Natural killer cell (primary cell): ENCODE results near the gene ARMC5. TPM values are rescaled to one million over a fixed set of nuclear protein-coding genes. Genes with fewer than 3 reads are reported as not detected.

Experiments used
- ATAC-seq, 3 donors: fragments of 150-1000 bp in 2 of 3; fragments of 200-7000 bp in 1 of 3; cut with Tn5 transposase; 1 replicate in 1 of 3; 2 replicates in 2 of 3; pipeline ENCODE4 v1.10.0; 2021; ENCODE audit warnings: mild to moderate bottlenecking in 2 of 3, moderate library complexity in 2 of 3
- DNase-seq, 2 donors: peaks; one replicate each; pipeline versions ENCODE4 v3.0.0 to v3.0.0-alpha.2; 2013 to 2021; ENCODE audit warnings: mixed read lengths in 1 of 2
- H3K27ac ChIP-seq: one replicate; pipeline ENCODE4 v1.5.1; 2013; ENCODE audit warnings: mild to moderate bottlenecking, low read length
- H3K27me3 ChIP-seq: one replicate; pipeline ENCODE4 v1.6.1; 2013; ENCODE audit warnings: low read length; ENCODE audit not compliant: control insufficient read depth, insufficient read depth
- H3K36me3 ChIP-seq: one replicate; pipeline ENCODE4 v1.6.1; 2013; ENCODE audit warnings: low read length; ENCODE audit not compliant: control insufficient read depth, insufficient read depth
- H3K4me1 ChIP-seq: one replicate; pipeline ENCODE4 v1.6.1; 2013; ENCODE audit warnings: low read length; ENCODE audit not compliant: control insufficient read depth, insufficient read depth
- H3K4me3 ChIP-seq: one replicate; pipeline ENCODE4 v1.5.1; 2013; ENCODE audit warnings: low read length
- H3K9me3 ChIP-seq: one replicate; pipeline ENCODE4 v1.6.1; 2013; ENCODE audit warnings: low read length; ENCODE audit not compliant: control insufficient read depth, insufficient read depth
- H3K27ac Mint-ChIP-seq, 2 donors: one replicate each; pipeline ENCODE4 v1.8.0; 2022; ENCODE audit warnings: mild to moderate bottlenecking in 2 of 2, mixed read lengths in 2 of 2, moderate library complexity in 1 of 2
- H3K27me3 Mint-ChIP-seq, 2 donors: one replicate each; pipeline ENCODE4 v1.8.0; 2022; ENCODE audit warnings: low read depth in 2 of 2, mixed read lengths in 2 of 2
- H3K36me3 Mint-ChIP-seq: one replicate; pipeline ENCODE4 v1.8.0; 2022; ENCODE audit warnings: mixed read lengths
- H3K4me1 Mint-ChIP-seq, 2 donors: one replicate each; pipeline ENCODE4 v1.8.0; 2022; ENCODE audit warnings: mixed read lengths in 2 of 2
- H3K4me3 Mint-ChIP-seq: one replicate; pipeline ENCODE4 v1.8.0; 2022; ENCODE audit warnings: mild to moderate bottlenecking, moderate library complexity, mixed read lengths
- H3K9me3 Mint-ChIP-seq, 2 donors: one replicate each; pipeline ENCODE4 v1.8.0; 2022; ENCODE audit warnings: mixed read lengths in 2 of 2
- CTCF ChIP-seq: fragments of 200-600 bp; IDR thresholded peaks from one replicate; pipeline ENCODE4 v1.8.0; 2022; ENCODE audit warnings: antibody characterized with exemption
- WGBS: methylation state at CpG from one replicate; pipeline ENCODE4 v1.1.7; 2013; ENCODE audit warnings: missing lambda C conversion rate; ENCODE audit not compliant: insufficient coverage; 5-methylcytosine and 5-hydroxymethylcytosine counted together
- intact Hi-C: fragments of 100-400 bp; cut with micrococcal nuclease; formaldehyde crosslinking; loops from one replicate; pipeline ENCODE4 v1.14.2; 2022
- total RNA-seq, 4 donors: library from RNA; stranded (reverse); fragments of 120-200 nt in 1 of 4; gene quantifications; one replicate each; pipeline versions ENCODE4 v1.2.3 to v1.2.4, GENCODE V29; 2013 to 2022

ARMC5 gene
- total RNA-seq, 3 donors from 2014 or later (not counting 1 experiment from before 2014, with no cell fraction given) = 10.4 to 22.8 (median 16.6) TPM

- Histone ChIP-seq H3K4me3 (no peak overlapping the region), H3K27ac (no peak overlapping the region), H3K9me3 (no peaks in the 10 kb centered on the region), H3K36me3 (no peaks in the 10 kb centered on the region), H3K27me3 (no peaks in the 10 kb centered on the region), H3K4me1 (peaks cover 44% of the 10 kb centered on the region)
- Mint-ChIP-seq H3K9me3 (no peaks in the 10 kb centered on the region), H3K36me3 (no peaks in the 10 kb centered on the region), H3K4me1 (peaks cover 26 to 37% of the 10 kb centered on the region in 2 donors), H3K4me3 (peak overlapping the region; percentile 6), H3K27ac (no peak overlapping the region), H3K27me3 (no peaks in the 10 kb centered on the region)
- intact Hi-C loops = no loop called here
- ATAC-seq = no peak
- WGBS = 25% methylated on average over 1 of the region's 1 CpG
- no peak for DNase-seq
- TF ChIP-seq CTCF = no peak
Measured at GRCh38 chr16:31429314-31429713, 30.0 kb upstream of the ARMC5 start.

GRCh38 chr16:31429796-31430195, 29.5 kb upstream of the ARMC5 start:
- intact Hi-C loops = loop anchor here (10.0 kb wide), 1 partner anchor 95 kb away; no protein-coding TSS in a partner anchor
- ATAC-seq (no peak), DNase-seq (no peak)
- H3K4me1 ChIP-seq = peaks cover 43% of the 10 kb centered on the region
- H3K27me3 ChIP-seq = no peaks in the 10 kb centered on the region
- Mint-ChIP-seq H3K27ac (no peak overlapping the region), H3K36me3 (no peaks in the 10 kb centered on the region), H3K4me1 (peaks cover 26 to 37% of the 10 kb centered on the region in 2 donors), H3K4me3 (no peak overlapping the region), H3K9me3 (no peaks in the 10 kb centered on the region), H3K27me3 (no peaks in the 10 kb centered on the region)
- H3K9me3 ChIP-seq = no peaks in the 10 kb centered on the region
- H3K27ac ChIP-seq = no peak overlapping the region
- TF ChIP-seq CTCF = no peak
- 100% methylated on average over 3 of the region's 3 CpGs for WGBS
- no peak overlapping the region for H3K4me3 ChIP-seq
- H3K36me3 ChIP-seq = no peaks in the 10 kb centered on the region

- Mint-ChIP-seq H3K36me3 (no peaks in the 10 kb centered on the region), H3K27me3 (no peaks in the 10 kb centered on the region), H3K27ac (peak overlapping the region in 1 of 2 donors; percentile 59), H3K9me3 (no peaks in the 10 kb centered on the region), H3K4me1 (peaks cover 26 to 37% of the 10 kb centered on the region in 2 donors), H3K4me3 (peak overlapping the region; percentile 13)
- ATAC-seq (peak in 2 of 3 donors; percentile 18 to 19), DNase-seq (no peak)
- H3K4me3 ChIP-seq = no peak overlapping the region
- H3K4me1 ChIP-seq = peaks cover 43% of the 10 kb centered on the region
- TF ChIP-seq CTCF = no peak
- H3K9me3 ChIP-seq = no peaks in the 10 kb centered on the region
- H3K27me3 ChIP-seq = no peaks in the 10 kb centered on the region
- 58% methylated on average over 5 of the region's 5 CpGs for WGBS
- intact Hi-C loops = loop anchor here (10.0 kb wide), 1 partner anchor 96 kb away; no protein-coding TSS in a partner anchor
- no peaks in the 10 kb centered on the region for H3K36me3 ChIP-seq
- no peak overlapping the region for H3K27ac ChIP-seq
Measured at GRCh38 chr16:31430380-31431052, 28.8 kb upstream of the ARMC5 start.
